HEK293T (cell line): ENCODE data around the gene GRK1.

Source experiments
- CTCF ChIA-PET: fragments of 350-600 bp; formaldehyde crosslinking; extraction: SDS; loops from one replicate; lab custom pipeline; 2021; ENCODE audit warnings: antibody characterized with exemption, inconsistent platforms; lab: Yijun Ruan, JAX
- POLR2A ChIA-PET: fragments of 350-600 bp; formaldehyde crosslinking; extraction: SDS; loops from one replicate; lab custom pipeline; 2020; ENCODE audit warnings: antibody characterized with exemption, inconsistent platforms; lab: Yijun Ruan, JAX
- DNase-seq: peaks from one replicate; pipeline ENCODE4 v3.0.0; 2012; ENCODE audit warnings: mixed read lengths; ENCODE audit errors: extremely low spot score
- ARNT ChIP-seq: fragments of 450-650 bp; IDR thresholded peaks from 2 replicates; pipeline ENCODE4 v1.6.1; 2017; ENCODE audit warnings: mild to moderate bottlenecking
- BHLHE40 ChIP-seq: fragments of 450-650 bp; IDR thresholded peaks from 2 replicates; pipeline ENCODE4 v1.6.1; 2016; ENCODE audit warnings: mild to moderate bottlenecking, moderate library complexity, borderline replicate concordance
- CTBP1 ChIP-seq: fragments of 450-650 bp; IDR thresholded peaks from 2 replicates; pipeline ENCODE4 v1.6.1; 2016; ENCODE audit warnings: borderline replicate concordance
- ELF4 ChIP-seq: fragments of 450-650 bp; IDR thresholded peaks from 2 replicates; pipeline ENCODE4 v1.6.1; 2017; ENCODE audit warnings: antibody characterized with exemption
- FOXA1 ChIP-seq: fragments of 450-650 bp; IDR thresholded peaks from 2 replicates; pipeline ENCODE4 v1.6.1; 2016; ENCODE audit warnings: mild to moderate bottlenecking
- FOXK2 ChIP-seq: fragments of 450-650 bp; IDR thresholded peaks from 2 replicates; pipeline ENCODE4 v1.6.1; 2016; ENCODE audit warnings: mild to moderate bottlenecking
- FOXM1 ChIP-seq: fragments of 450-650 bp; IDR thresholded peaks from 2 replicates; pipeline ENCODE4 v1.6.1; 2017; ENCODE audit warnings: mild to moderate bottlenecking, borderline replicate concordance
- HDGF ChIP-seq: fragments of 450-650 bp; IDR thresholded peaks from 2 replicates; pipeline ENCODE4 v1.6.1; 2017; ENCODE audit warnings: antibody characterized with exemption, borderline replicate concordance
- L3MBTL2 ChIP-seq: fragments of 450-650 bp; conservative IDR thresholded peaks from 2 replicates; pipeline ENCODE4 v1.6.1; 2016; ENCODE audit warnings: mild to moderate bottlenecking
- LEF1 ChIP-seq: fragments of 450-650 bp; IDR thresholded peaks from 2 replicates; pipeline ENCODE4 v1.6.1; 2017; ENCODE audit warnings: mild to moderate bottlenecking, borderline replicate concordance
- NFRKB ChIP-seq: fragments of 450-650 bp; IDR thresholded peaks from 2 replicates; pipeline ENCODE4 v1.6.1; 2016; ENCODE audit warnings: mild to moderate bottlenecking, moderate library complexity
- PKNOX1 ChIP-seq: fragments of 450-650 bp; IDR thresholded peaks from 2 replicates; pipeline ENCODE4 v1.6.1; 2016
- SP1 ChIP-seq: fragments of 450-650 bp; IDR thresholded peaks from 2 replicates; pipeline ENCODE4 v1.6.1; 2017
- SUZ12 ChIP-seq: fragments of 450-650 bp; IDR thresholded peaks from 2 replicates; pipeline ENCODE4 v1.6.1; 2016; ENCODE audit warnings: mild to moderate bottlenecking
- TARDBP ChIP-seq: fragments of 450-650 bp; IDR thresholded peaks from 2 replicates; pipeline ENCODE4 v1.6.1; 2016
- ZNF384 ChIP-seq: fragments of 450-650 bp; IDR thresholded peaks from 2 replicates; pipeline ENCODE4 v1.6.1; 2016

Gene GRK1

GRCh38 chr13:113734826-113735125, 67.8 kb downstream of the GRK1 start:
- TF ChIP-seq TARDBP, result no peak
- TF ChIP-seq FOXA1, result no peak
- POLR2A ChIA-PET, result no interaction called here
- no peak for DNase-seq
- CTCF ChIA-PET, result no interaction called here

- CTCF ChIA-PET, result no interaction called here
- no peak for DNase-seq
- POLR2A ChIA-PET, result no interaction called here
- no peak for TF ChIP-seq FOXM1
- no peak for TF ChIP-seq CTBP1
- TF ChIP-seq LEF1, result no peak
- TF ChIP-seq FOXK2, result no peak
- TF ChIP-seq L3MBTL2, result no peak
- TF ChIP-seq BHLHE40, result no peak
- no peak for TF ChIP-seq PKNOX1
- TF ChIP-seq ARNT, result no peak
- no peak for TF ChIP-seq SUZ12
- no peak for TF ChIP-seq FOXA1
- no peak for TF ChIP-seq ELF4
- no peak for TF ChIP-seq HDGF
These were observed 68.2 kb downstream of the GRK1 start for GRCh38 chr13:113735194-113735593.

- DNase-seq, result no peak
- TF ChIP-seq FOXA1, result no peak
- TF ChIP-seq FOXK2, result no peak
- TF ChIP-seq FOXM1, result no peak
- no peak for TF ChIP-seq BHLHE40
- no peak for TF ChIP-seq ARNT
- no peak for TF ChIP-seq LEF1
- TF ChIP-seq ELF4, result no peak
- TF ChIP-seq CTBP1, result no peak
- no peak for TF ChIP-seq NFRKB
- TF ChIP-seq ZNF384, result no peak
- TF ChIP-seq HDGF, result no peak
- TF ChIP-seq PKNOX1, result no peak
- TF ChIP-seq SUZ12, result no peak
- no peak for TF ChIP-seq SP1
- no peak for TF ChIP-seq TARDBP
- TF ChIP-seq L3MBTL2, result no peak
- ChIA-PET CTCF (no interaction called here), POLR2A (no interaction called here)
These were observed 68.7 kb downstream of the GRK1 start for GRCh38 chr13:113735750-113736149.

GRCh38 chr13:113736258-113736731, 69.3 kb downstream of the GRK1 start:
- POLR2A ChIA-PET, result no interaction called here
- CTCF ChIA-PET, result no interaction called here
- no peak for DNase-seq
- TF ChIP-seq CTBP1, result no peak
- TF ChIP-seq FOXA1, result no peak
- no peak for TF ChIP-seq FOXM1
- no peak for TF ChIP-seq TARDBP
- no peak for TF ChIP-seq FOXK2
- TF ChIP-seq PKNOX1, result no peak
- TF ChIP-seq BHLHE40, result no peak
- no peak for TF ChIP-seq L3MBTL2
- TF ChIP-seq ZNF384, result no peak
- no peak for TF ChIP-seq ARNT
- no peak for TF ChIP-seq LEF1

- POLR2A ChIA-PET, result no interaction called here
- CTCF ChIA-PET, result no interaction called here
- TF ChIP-seq HDGF (no peak), BHLHE40 (no peak), ELF4 (no peak), PKNOX1 (no peak), FOXM1 (no peak), NFRKB (no peak), L3MBTL2 (no peak), SP1 (no peak), ZNF384 (no peak)
- no peak for DNase-seq
These were observed 70.8 kb downstream of the GRK1 start for GRCh38 chr13:113737803-113738202.

- CTCF ChIA-PET, result no interaction called here
- POLR2A ChIA-PET, result no interaction called here
- no peak for DNase-seq
- TF ChIP-seq ARNT, result no peak
- TF ChIP-seq PKNOX1, result no peak
- TF ChIP-seq TARDBP, result no peak
- no peak for TF ChIP-seq HDGF
- TF ChIP-seq SUZ12, result no peak
- TF ChIP-seq FOXA1, result no peak
- no peak for TF ChIP-seq CTBP1
- TF ChIP-seq NFRKB, result no peak
- no peak for TF ChIP-seq ELF4
- no peak for TF ChIP-seq L3MBTL2
- TF ChIP-seq LEF1, result no peak
- no peak for TF ChIP-seq ZNF384
- TF ChIP-seq FOXM1, result no peak
- TF ChIP-seq BHLHE40, result no peak
These were observed 72.7 kb downstream of the GRK1 start for GRCh38 chr13:113739527-113740285.
